Suppressor macrophage treated with lipopolysaccharide for 1 hour (primary cell): ENCODE data around the gene DERL2.
"Not testable (repeated sequence)": the region's sequence is repeated elsewhere in the genome, so short reads cannot be mapped to it uniquely, and the experiment has no call there.

ENCODE experiments used
- DNase-seq, 3 donors: peaks; one replicate each; pipeline ENCODE4 v3.0.0-alpha.2; 2020 to 2022

The DERL2 gene

DNA sequence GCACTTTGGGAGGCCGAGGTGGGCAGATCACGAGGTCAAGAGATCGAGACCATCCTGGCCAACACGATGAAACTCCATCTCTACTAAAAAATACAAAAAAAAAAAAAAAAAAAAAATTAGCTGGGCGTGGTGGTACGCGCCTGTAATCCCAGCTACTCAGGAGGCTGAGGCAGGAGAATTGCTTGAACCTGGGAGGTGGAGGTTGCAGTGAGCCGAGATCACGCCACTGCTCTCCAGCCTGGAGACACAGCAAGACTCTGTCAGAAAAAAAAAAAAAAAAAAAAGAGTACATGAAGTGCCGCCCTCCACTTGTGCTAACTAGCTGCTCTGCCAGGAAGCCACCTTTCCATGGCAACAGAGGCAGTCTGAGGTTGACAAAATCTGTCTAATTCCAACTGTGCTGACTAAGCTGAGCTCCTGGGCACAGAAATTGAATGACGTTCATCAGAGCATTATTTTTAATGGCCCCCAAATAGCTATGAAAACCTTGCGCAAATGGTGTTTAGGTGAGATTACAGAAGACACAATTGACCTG lies 50.1 kb downstream of the DERL2 start:
- not testable (repeated sequence) for DNase-seq

DNA sequence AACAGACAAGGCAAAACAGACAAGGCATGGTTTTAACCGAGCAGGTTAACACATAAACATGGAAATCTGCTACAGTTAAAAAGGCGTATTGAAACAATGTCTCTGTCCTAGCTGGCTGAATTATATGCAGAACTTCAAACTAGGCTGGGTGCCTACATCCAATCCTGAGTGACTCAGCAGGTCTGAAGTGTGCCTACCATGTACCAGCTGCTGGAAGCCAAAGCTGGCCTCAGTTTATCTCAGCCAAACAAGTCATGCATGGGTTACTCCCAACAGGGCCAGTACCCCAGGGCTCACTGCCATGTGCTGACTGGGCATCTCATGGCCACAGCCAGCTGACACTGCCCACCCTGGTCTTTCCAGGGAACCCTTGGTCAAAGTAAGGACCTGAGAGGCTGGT lies 51.0 kb downstream of the DERL2 start:
- no peak for DNase-seq

DNA sequence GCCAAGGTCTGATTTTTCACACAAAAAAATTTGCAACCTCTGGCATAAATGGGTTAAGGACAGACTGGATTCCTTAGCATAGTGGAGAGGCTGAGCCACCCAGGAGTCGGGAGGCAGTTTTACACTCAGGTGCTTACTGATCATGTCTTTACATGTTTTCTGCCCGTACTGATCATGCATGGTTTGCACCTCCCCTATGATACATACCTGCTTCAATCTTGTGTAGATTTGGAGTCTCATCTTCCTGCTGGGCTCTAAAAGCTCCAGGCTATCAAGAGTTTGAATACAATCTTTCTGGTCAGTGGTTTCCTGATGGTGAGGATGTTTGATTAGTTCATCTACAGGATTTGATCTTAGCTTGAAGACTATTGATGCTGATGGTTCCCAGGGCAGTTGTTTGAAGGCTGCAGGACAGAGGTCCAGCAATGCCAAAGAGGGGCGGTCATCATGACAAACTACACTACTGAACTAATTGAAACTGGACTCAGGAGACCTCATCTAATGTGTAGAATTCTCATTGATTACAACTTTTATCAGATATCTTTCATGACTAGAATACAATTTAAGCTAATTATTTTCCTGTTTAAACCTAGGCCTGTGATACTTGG lies 53.9 kb downstream of the DERL2 start:
- DNase-seq: no peak

DNA sequence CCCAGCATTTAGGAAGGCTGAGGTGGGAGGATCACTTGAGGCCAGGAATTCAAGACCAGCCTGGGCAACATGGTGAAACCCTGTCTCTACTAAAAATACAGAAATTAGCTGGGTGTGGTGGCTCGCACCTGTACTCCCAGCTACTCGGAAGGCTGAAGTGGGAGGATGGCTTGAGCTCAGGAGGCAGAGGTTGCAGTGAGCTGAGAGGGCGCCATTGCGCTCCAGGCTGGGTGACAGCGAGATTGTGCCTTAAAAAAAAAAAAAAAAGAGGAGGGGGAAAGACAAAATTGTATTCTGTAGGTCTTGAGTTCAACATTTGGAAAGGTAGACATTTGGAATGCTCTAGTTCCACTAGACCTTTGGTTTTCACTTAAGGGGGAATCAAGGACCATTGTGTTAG lies 54.7 kb downstream of the DERL2 start:
- not testable (repeated sequence) for DNase-seq

DNA sequence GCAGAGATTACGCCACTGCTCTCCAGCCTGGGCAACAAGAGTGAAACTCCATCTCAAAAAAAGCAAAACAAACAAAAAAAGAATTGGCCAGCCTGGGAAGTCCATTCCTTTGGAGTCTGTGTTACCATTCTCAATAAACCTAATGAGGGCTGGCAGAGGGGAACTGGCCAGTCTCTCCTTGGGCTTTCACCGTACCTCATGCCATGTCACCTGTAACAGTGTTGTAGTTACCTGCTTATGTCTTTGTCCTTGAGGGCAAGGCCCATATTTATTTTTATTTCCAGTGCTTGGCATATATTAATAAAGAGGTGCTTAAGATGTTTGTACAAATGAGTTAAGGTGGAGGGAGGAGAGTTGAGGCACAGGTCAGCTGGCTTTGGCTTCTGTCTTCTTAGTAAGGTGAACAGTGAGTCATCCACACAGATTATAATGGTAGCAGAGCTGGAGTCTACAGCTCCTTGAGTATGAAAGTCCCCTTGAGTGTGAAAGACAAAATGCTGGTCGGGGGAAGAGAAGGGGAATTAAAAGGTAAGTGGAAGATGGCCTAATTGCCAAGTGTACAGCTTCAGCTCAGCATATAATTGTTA lies 55.5 kb downstream of the DERL2 start:
- no peak for DNase-seq

DNA sequence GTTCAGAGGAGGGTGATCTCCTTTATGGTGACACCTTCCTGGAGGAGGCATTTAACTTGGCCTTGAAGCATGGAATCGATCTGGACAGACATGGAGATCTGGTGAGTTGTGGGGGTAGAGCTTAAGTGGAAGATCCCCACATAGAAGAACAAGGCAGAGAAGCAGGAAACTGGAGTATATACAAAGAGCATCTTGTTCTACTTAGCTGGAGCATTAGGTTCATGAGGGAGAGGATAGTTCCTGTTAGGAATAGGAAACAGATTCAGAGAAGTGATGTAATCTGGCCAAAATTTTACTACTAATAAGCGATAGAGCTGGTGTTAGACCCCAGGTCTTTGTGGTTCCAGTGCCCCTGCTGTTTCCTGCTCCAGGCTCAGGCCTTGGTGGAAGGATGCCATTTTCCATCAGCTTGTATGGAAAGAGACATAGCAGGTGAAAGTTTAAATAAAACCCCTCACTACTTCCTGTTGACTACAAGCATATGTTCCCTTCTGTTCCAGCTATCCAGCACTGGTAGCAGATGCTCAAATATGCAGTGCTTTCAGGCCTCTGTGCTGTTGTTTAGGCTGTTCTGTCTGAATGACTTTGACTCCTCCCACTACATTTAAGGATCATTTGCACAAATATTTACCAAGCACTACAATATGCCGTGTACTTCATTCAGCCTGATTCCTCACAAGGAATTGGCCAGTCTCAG lies 56.6 kb downstream of the DERL2 start:
- no peak for DNase-seq

DNA sequence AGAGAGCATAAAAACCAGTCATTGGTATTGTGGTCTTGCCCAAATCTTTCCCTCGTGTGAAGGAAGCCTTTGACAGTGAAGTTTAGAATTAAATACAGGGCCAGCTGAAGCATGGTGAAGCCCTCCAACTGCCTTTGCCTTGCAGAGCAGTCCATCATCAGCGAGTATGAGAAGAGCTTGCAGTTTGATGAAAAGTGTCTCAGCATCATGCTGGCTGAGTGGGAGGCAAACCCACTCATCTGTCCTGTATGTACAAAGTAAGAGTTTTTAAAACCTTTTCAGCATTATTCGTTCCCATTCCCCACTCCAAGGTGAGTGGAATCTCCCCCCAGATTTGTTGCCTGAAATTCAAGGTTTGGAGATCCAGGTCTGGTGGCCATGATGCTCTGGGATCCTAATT lies 60.2 kb downstream of the DERL2 start:
- no peak for DNase-seq

DNA sequence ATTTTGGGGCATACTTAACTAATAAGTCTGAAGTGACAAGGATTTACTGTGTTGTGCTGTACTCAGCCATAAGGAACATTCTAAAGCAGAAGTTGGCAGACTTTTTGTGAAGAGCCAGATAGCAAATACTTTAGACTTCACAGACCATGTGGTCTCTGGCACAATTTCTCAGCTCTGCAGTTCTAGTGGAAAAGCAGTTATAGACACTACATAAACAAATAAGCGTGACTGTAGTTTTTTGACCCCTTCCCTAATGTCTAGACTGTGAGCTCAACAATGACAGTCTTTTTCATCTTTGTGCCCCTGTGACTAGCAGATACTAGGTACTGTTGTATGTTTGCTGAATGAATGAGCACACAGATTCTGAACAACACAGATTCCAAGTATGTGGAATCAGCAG lies 61.1 kb downstream of the DERL2 start:
- no peak for DNase-seq

DNA sequence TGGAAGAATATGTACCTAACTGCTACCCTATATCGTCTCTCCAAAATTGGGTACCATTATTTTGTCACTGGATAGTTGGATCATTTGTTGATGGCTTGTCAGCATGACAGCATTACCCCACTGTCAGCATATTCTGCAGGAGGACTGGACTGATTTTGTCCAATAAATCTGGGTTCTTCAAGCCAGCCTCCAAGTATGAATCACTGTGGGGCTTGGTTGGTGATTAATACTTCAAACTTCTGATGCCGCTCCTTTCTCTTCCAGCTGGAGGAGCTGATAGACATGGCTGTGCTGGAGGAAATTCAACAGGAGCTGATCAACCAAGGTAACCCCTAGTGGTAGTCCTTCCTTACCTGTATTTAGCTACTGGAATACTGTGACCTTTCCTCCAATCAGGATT lies 63.5 kb downstream of the DERL2 start:
- DNase-seq: peak in 1 of 3 donors; percentile 5
